HG03558 (cell line): ENCODE data around the gene KRTAP10-8.
"Not testable (repeated sequence)": the region's sequence is repeated elsewhere in the genome, so short reads cannot be mapped to it uniquely, and the experiment has no call there.

Experiments used
- ATAC-seq: cut with Tn5 transposase; IDR thresholded peaks from one replicate; pipeline ENCODE4 v1.9.1; 2021; ENCODE audit warnings: moderate number of reproducible peaks; ENCODE audit not compliant: unreplicated experiment; ENCODE audit errors: extremely low read depth

The KRTAP10-8 gene

GRCh38 chr21:44658541-44658910 lies 46.6 kb downstream of the KRTAP10-8 start:
- no peak for ATAC-seq

- ATAC-seq: no peak
Measured at GRCh38 chr21:44658913-44659595, 47.2 kb downstream of the KRTAP10-8 start.

GRCh38 chr21:44661567-44661966 lies 49.7 kb downstream of the KRTAP10-8 start:
- not testable (repeated sequence) for ATAC-seq
